GM06990 (cell line): ENCODE measurements around the gene M1AP.
"Not testable (repeated sequence)": the region's sequence is repeated elsewhere in the genome, so short reads cannot be mapped to it uniquely, and the experiment has no call there.

ENCODE experiments used
- DNase-seq: peaks from one replicate; pipeline ENCODE4 v3.0.0-alpha.2; 2011; ENCODE audit not compliant: insufficient read length; ENCODE audit errors: extremely low read depth
- H3K27me3 ChIP-seq: replicated peaks from 2 replicates; pipeline ENCODE4 v1.6.0; 2011; ENCODE audit warnings: low read length; ENCODE audit not compliant: control insufficient read depth, insufficient read depth
- H3K36me3 ChIP-seq: 2 replicates; pipeline ENCODE4 v1.5.1; 2011; ENCODE audit warnings: low read length; ENCODE audit not compliant: control insufficient read depth, insufficient read depth
- H3K4me3 ChIP-seq: replicated peaks from 2 replicates; pipeline ENCODE4 v1.5.1; 2011; ENCODE audit warnings: low read depth, mild to moderate bottlenecking, control low read depth, low read length
- CTCF ChIP-seq: IDR thresholded peaks from 2 replicates; pipeline ENCODE4 v1.5.1; 2011; ENCODE audit warnings: low read length, control low read depth, mild to moderate bottlenecking, inconsistent platforms; ENCODE audit not compliant: insufficient read depth, poor library complexity, severe bottlenecking

M1AP gene

GRCh38 chr2:74569686-74570085 lies 78.4 kb downstream of the M1AP start:
- H3K27me3 ChIP-seq, result no peaks in the 10 kb centered on the region
- no peak for TF ChIP-seq CTCF

GRCh38 chr2:74567881-74568280 lies 80.2 kb downstream of the M1AP start:
- Histone ChIP-seq H3K27me3 (no peaks in the 10 kb centered on the region), H3K4me3 (no peak overlapping the region), H3K36me3 (no peaks in the 10 kb centered on the region)
- DNase-seq, result no peak
- no peak for TF ChIP-seq CTCF

More at GRCh38 chr2:74569686-74570085, 78.4 kb downstream of the M1AP start:
- no peak for DNase-seq
- Histone ChIP-seq H3K36me3 (no peaks in the 10 kb centered on the region), H3K4me3 (no peak overlapping the region)

GRCh38 chr2:74566754-74567085 lies 81.4 kb downstream of the M1AP start:
- H3K36me3 ChIP-seq, result no peaks in the 10 kb centered on the region
- DNase-seq, result no peak
- no peak for TF ChIP-seq CTCF
- no peak overlapping the region for H3K4me3 ChIP-seq
- no peaks in the 10 kb centered on the region for H3K27me3 ChIP-seq

GRCh38 chr2:74566076-74566753 lies 81.9 kb downstream of the M1AP start:
- no peak for TF ChIP-seq CTCF
- Histone ChIP-seq H3K36me3 (no peaks in the 10 kb centered on the region), H3K27me3 (no peaks in the 10 kb centered on the region), H3K4me3 (no peak overlapping the region)
- no peak for DNase-seq

- DNase-seq, result no peak
- H3K4me3 ChIP-seq, result no peak overlapping the region
- no peak for TF ChIP-seq CTCF
- H3K36me3 ChIP-seq, result no peaks in the 10 kb centered on the region
- no peaks in the 10 kb centered on the region for H3K27me3 ChIP-seq
Observed at GRCh38 chr2:74564222-74564621, 83.9 kb downstream of the M1AP start.

- no peak for DNase-seq
- H3K27me3 ChIP-seq, result no peaks in the 10 kb centered on the region
Observed at GRCh38 chr2:74562126-74562775, 85.9 kb downstream of the M1AP start.

GRCh38 chr2:74561022-74561421 lies 87.1 kb downstream of the M1AP start:
- not testable (repeated sequence) for DNase-seq, H3K27me3 ChIP-seq, H3K4me3 ChIP-seq
- H3K36me3 ChIP-seq, result peaks cover 14% of the 10 kb centered on the region

More at GRCh38 chr2:74562126-74562775, 85.9 kb downstream of the M1AP start:
- Histone ChIP-seq H3K4me3 (no peak overlapping the region), H3K36me3 (peaks cover 4% of the 10 kb centered on the region)
- TF ChIP-seq CTCF, result no peak
